GM23338 (cell line): ENCODE results near the gene SH2D4B. TPM values are rescaled to one million over a fixed set of nuclear protein-coding genes. Genes with fewer than 3 reads are reported as not detected.

Source experiments
- ATAC-seq: fragments of 200-7000 bp; cut with Tn5 transposase; 3 replicates; pipeline ENCODE4 v1.9.1; 2020
- DNase-seq: peaks from one replicate; pipeline ENCODE4 v3.0.0-alpha.2; 2015; ENCODE audit warnings: low spot score
- H2AFZ ChIP-seq: fragments of 200-600 bp; sonication (generic); 2 replicates; pipeline ENCODE4 v1.8.0; 2016; ENCODE audit warnings: antibody characterized with exemption, mild to moderate bottlenecking, moderate library complexity
- H3F3A ChIP-seq: fragments of 200-600 bp; sonication (generic); replicated peaks from 2 replicates; pipeline ENCODE4 v1.8.0; 2017; ENCODE audit warnings: antibody characterized with exemption, mixed run types, low read depth
- H3K27ac ChIP-seq: fragments of 200-600 bp; sonication (generic); 2 replicates; pipeline ENCODE4 v1.6.1; 2016; ENCODE audit warnings: low read depth
- H3K27me3 ChIP-seq: fragments of 200-600 bp; sonication (generic); 2 replicates; pipeline ENCODE4 v1.8.0; 2016; ENCODE audit warnings: mild to moderate bottlenecking, mixed run types, moderate library complexity; ENCODE audit not compliant: insufficient read depth
- H3K36me3 ChIP-seq: fragments of 200-600 bp; sonication (generic); 2 replicates; pipeline ENCODE4 v1.8.0; 2016; ENCODE audit warnings: mild to moderate bottlenecking; ENCODE audit not compliant: insufficient read depth
- H3K4me1 ChIP-seq: fragments of 200-600 bp; sonication (generic); 2 replicates; pipeline ENCODE4 v1.8.0; 2016; ENCODE audit warnings: mild to moderate bottlenecking, moderate library complexity; ENCODE audit not compliant: insufficient read depth
- H3K4me2 ChIP-seq: fragments of 200-600 bp; sonication (generic); 2 replicates; pipeline ENCODE4 v1.7.1; 2017; ENCODE audit warnings: mixed run types
- H3K4me3 ChIP-seq: fragments of 200-600 bp; sonication (generic); 2 replicates; pipeline ENCODE4 v1.6.1; 2016; ENCODE audit warnings: mixed run types
- H3K79me2 ChIP-seq: fragments of 200-600 bp; sonication (generic); replicated peaks from 2 replicates; pipeline ENCODE4 v1.8.0; 2017; ENCODE audit warnings: mild to moderate bottlenecking; ENCODE audit not compliant: insufficient read depth
- H3K9me2 ChIP-seq: fragments of 200-600 bp; sonication (generic); 2 replicates; pipeline ENCODE4 v1.8.0; 2017; ENCODE audit not compliant: insufficient read depth
- H4K20me1 ChIP-seq: fragments of 200-600 bp; sonication (generic); replicated peaks from 2 replicates; pipeline ENCODE4 v1.8.0; 2017; ENCODE audit warnings: mild to moderate bottlenecking; ENCODE audit not compliant: insufficient read depth
- H3K27ac Mint-ChIP-seq: 2 replicates; pipeline ENCODE4 v1.8.0; 2020; ENCODE audit warnings: inconsistent platforms, mild to moderate bottlenecking, moderate library complexity, mixed read lengths
- H3K27me3 Mint-ChIP-seq: 3 replicates; pipeline ENCODE4 v1.8.0; 2022; ENCODE audit warnings: low read depth, mild to moderate bottlenecking, moderate library complexity, mixed read lengths, inconsistent platforms; ENCODE audit not compliant: insufficient read depth, poor library complexity
- H3K36me3 Mint-ChIP-seq: 3 replicates; pipeline ENCODE4 v1.8.0; 2021; ENCODE audit warnings: low read depth, mild to moderate bottlenecking, inconsistent platforms, moderate library complexity, mixed read lengths
- H3K4me1 Mint-ChIP-seq: 3 replicates; pipeline ENCODE4 v1.8.0; 2020; ENCODE audit warnings: mild to moderate bottlenecking, inconsistent platforms, mixed read lengths
- H3K4me3 Mint-ChIP-seq: 3 replicates; pipeline ENCODE4 v1.8.0; 2021; ENCODE audit warnings: moderate library complexity, mild to moderate bottlenecking, inconsistent platforms, mixed read lengths
- H3K9me3 Mint-ChIP-seq: 3 replicates; pipeline ENCODE4 v1.8.0; 2020; ENCODE audit warnings: moderate library complexity, mild to moderate bottlenecking, inconsistent platforms, mixed read lengths
- CREB1 ChIP-seq: fragments of 250-450 bp; sonication (Bioruptor Pico); IDR thresholded peaks from 2 replicates; pipeline ENCODE4 v1.5.0; 2020; ENCODE audit warnings: low read depth, mild to moderate bottlenecking, moderate library complexity
- CTCF ChIP-seq, 2 experiments: fragments of 200-600 bp in 1 of 2; sonication (generic) in 1 of 2; conservative IDR thresholded peaks; 2 replicates each; pipeline versions ENCODE4 v1.5.1 to v1.6.1; 2016 to 2017; ENCODE audit warnings: antibody characterized with exemption in 2 of 2, low read depth in 2 of 2, mild to moderate bottlenecking in 2 of 2, moderate library complexity in 1 of 2
- ETS1 ChIP-seq: IDR thresholded peaks from 2 replicates; pipeline ENCODE4 v1.6.1; 2016; ENCODE audit warnings: antibody characterized with exemption
- EZH2 ChIP-seq: fragments of 200-600 bp; sonication (generic); IDR thresholded peaks from one replicate; pipeline ENCODE4 v1.8.0; 2017; ENCODE audit warnings: antibody characterized with exemption, mild to moderate bottlenecking, low read depth; ENCODE audit not compliant: unreplicated experiment
- EZH2phosphoT487 ChIP-seq: fragments of 200-600 bp; sonication (generic); IDR thresholded peaks from one replicate; pipeline ENCODE4 v1.8.1; 2018; ENCODE audit warnings: antibody characterized with exemption; ENCODE audit not compliant: unreplicated experiment
- JUNB ChIP-seq: IDR thresholded peaks from one replicate; pipeline ENCODE4 v1.6.1; 2016; ENCODE audit warnings: antibody characterized with exemption; ENCODE audit not compliant: unreplicated experiment
- NANOG ChIP-seq: IDR thresholded peaks from 2 replicates; pipeline ENCODE4 v1.6.1; 2016; ENCODE audit warnings: antibody characterized with exemption, borderline replicate concordance
- POLR2AphosphoS5 ChIP-seq: IDR thresholded peaks from 2 replicates; pipeline ENCODE4 v1.6.1; 2016; ENCODE audit warnings: antibody characterized with exemption, low read depth
- REST ChIP-seq: IDR thresholded peaks from one replicate; pipeline ENCODE4 v1.6.1; 2018; ENCODE audit warnings: antibody characterized with exemption; ENCODE audit not compliant: unreplicated experiment
- STAT1 ChIP-seq: IDR thresholded peaks from one replicate; pipeline ENCODE4 v1.6.1; 2016; ENCODE audit warnings: antibody characterized with exemption; ENCODE audit not compliant: unreplicated experiment
- ZNF114 ChIP-seq: fragments of 250-450 bp; sonication (Bioruptor Pico); IDR thresholded peaks from 2 replicates; pipeline ENCODE4 v1.5.0; 2020; ENCODE audit warnings: mild to moderate bottlenecking, moderate library complexity
- ZNF331 ChIP-seq: fragments of 250-450 bp; sonication (Bioruptor Pico); IDR thresholded peaks from 2 replicates; pipeline ENCODE4 v1.5.0; 2020; ENCODE audit warnings: low read depth, mild to moderate bottlenecking, moderate library complexity
- ZNF462 ChIP-seq: fragments of 250-450 bp; sonication (Bioruptor Pico); IDR thresholded peaks from 2 replicates; pipeline ENCODE4 v1.5.0; 2020; ENCODE audit warnings: mild to moderate bottlenecking, moderate library complexity
- polyA plus RNA-seq: library from polyadenylated mRNA; unstranded; fragments of >200 nt; fragmentation: Nextera tagmentation; extraction: Ambion mirVana; gene quantifications from 2 replicates; pipeline ENCODE4 v1.2.1, GENCODE V29; 2016
- total RNA-seq: library from RNA; depleted of rRNA; stranded (reverse); fragments of >200 nt; shearing (Covaris generic); gene quantifications from 2 replicates; pipeline ENCODE4 v1.2.3, GENCODE V29; 2014

SH2D4B gene
- total and polyA plus RNA-seq, 2 experiments from 2014 or later = 0.08 TPM; not detected in 1

GRCh38 chr10:80691441-80691840 lies 153.7 kb downstream of the SH2D4B start:
- Histone ChIP-seq H4K20me1 (no peaks in the 10 kb centered on the region), H3K27ac (no peak overlapping the region), H3K36me3 (no peaks in the 10 kb centered on the region), H3K27me3 (no peaks in the 10 kb centered on the region), H3K4me2 (no peak overlapping the region), H3K79me2 (no peaks in the 10 kb centered on the region), H3K4me1 (no peaks in the 10 kb centered on the region), H3K4me3 (no peak overlapping the region), H3F3A (no peaks in the 10 kb centered on the region), H3K9me2 (no peaks in the 10 kb centered on the region; the same call in 1 of the 2 replicates), H2AFZ (no peak overlapping the region)
- TF ChIP-seq EZH2phosphoT487 = no peak
- TF ChIP-seq ETS1 = no peak
- no peak for TF ChIP-seq CREB1
- TF ChIP-seq ZNF462 (CRISPR knock-in tag) = no peak
- no peak for TF ChIP-seq ZNF331
- no peak for TF ChIP-seq NANOG
- TF ChIP-seq STAT1 = no peak
- no peak for TF ChIP-seq POLR2AphosphoS5
- no peak for TF ChIP-seq JUNB
- no peak for TF ChIP-seq ZNF114 (CRISPR knock-in tag)
- TF ChIP-seq EZH2 = no peak
- no peak for TF ChIP-seq REST
- no peak for TF ChIP-seq CTCF (conservative IDR thresholded peaks at IDR 0.05; ENCODE audit: low read depth in 2 of 2)
- Mint-ChIP-seq H3K27me3 (peaks cover 3% of the 10 kb centered on the region), H3K4me3 (no peak overlapping the region), H3K27ac (no peak overlapping the region), H3K9me3 (no peaks in the 10 kb centered on the region; the same call in 2 of the 3 replicates), H3K36me3 (no peaks in the 10 kb centered on the region), H3K4me1 (no peaks in the 10 kb centered on the region)
- ATAC-seq (no peak), DNase-seq (no peak)
